BE2C (cell line): ENCODE measurements around the gene CAPZA3.

Experiments
- DNase-seq: peaks from one replicate; pipeline ENCODE4 v3.0.0-alpha.2; 2020
- H3K27me3 ChIP-seq: fragments of 250-450 bp; sonication (Bioruptor Pico); 2 replicates; pipeline ENCODE4 v1.5.1; 2020; ENCODE audit warnings: mild to moderate bottlenecking
- H3K36me3 ChIP-seq: fragments of 250-450 bp; sonication (Bioruptor Pico); 2 replicates; pipeline ENCODE4 v1.5.1; 2020; ENCODE audit warnings: mild to moderate bottlenecking
- H3K4me1 ChIP-seq: fragments of 250-450 bp; sonication (Bioruptor Pico); 2 replicates; pipeline ENCODE4 v1.5.1; 2020
- H3K4me3 ChIP-seq: 2 replicates; pipeline ENCODE4 v1.5.1; 2011; ENCODE audit warnings: low read depth, low read length
- H3K9me3 ChIP-seq: fragments of 250-450 bp; sonication (Bioruptor Pico); 2 replicates; pipeline ENCODE4 v1.5.1; 2020
- CTCF ChIP-seq: IDR thresholded peaks from 2 replicates; pipeline ENCODE4 v1.5.1; 2012; ENCODE audit warnings: mild to moderate bottlenecking, low read depth, low read length

CAPZA3 gene

GRCh38 chr12:18703321-18703720, 34.6 kb upstream of the CAPZA3 start:
- no peaks in the 10 kb centered on the region for H3K4me1 ChIP-seq
- H3K27me3 ChIP-seq = peaks cover 8% of the 10 kb centered on the region; the same call in 1 of the 2 replicates
- H3K9me3 ChIP-seq = no peaks in the 10 kb centered on the region
- DNase-seq = no peak
- no peak overlapping the region for H3K4me3 ChIP-seq
- H3K36me3 ChIP-seq = no peaks in the 10 kb centered on the region
- TF ChIP-seq CTCF = no peak

- H3K4me3 ChIP-seq = no peak overlapping the region
- peaks cover 8% of the 10 kb centered on the region; the same call in 1 of the 2 replicates for H3K27me3 ChIP-seq
- no peaks in the 10 kb centered on the region for H3K9me3 ChIP-seq
- no peak for DNase-seq
- H3K4me1 ChIP-seq = no peaks in the 10 kb centered on the region
- no peak for TF ChIP-seq CTCF
- H3K36me3 ChIP-seq = no peaks in the 10 kb centered on the region
These were observed 34.0 kb upstream of the CAPZA3 start for GRCh38 chr12:18703911-18704310.

- H3K9me3 ChIP-seq = no peaks in the 10 kb centered on the region
- TF ChIP-seq CTCF = no peak
- no peaks in the 10 kb centered on the region for H3K4me1 ChIP-seq
- H3K36me3 ChIP-seq = no peaks in the 10 kb centered on the region
- no peak for DNase-seq
- H3K27me3 ChIP-seq = peaks cover 8% of the 10 kb centered on the region; the same call in 1 of the 2 replicates
- no peak overlapping the region for H3K4me3 ChIP-seq
These were observed 31.1 kb upstream of the CAPZA3 start for GRCh38 chr12:18706798-18707197.

DNA sequence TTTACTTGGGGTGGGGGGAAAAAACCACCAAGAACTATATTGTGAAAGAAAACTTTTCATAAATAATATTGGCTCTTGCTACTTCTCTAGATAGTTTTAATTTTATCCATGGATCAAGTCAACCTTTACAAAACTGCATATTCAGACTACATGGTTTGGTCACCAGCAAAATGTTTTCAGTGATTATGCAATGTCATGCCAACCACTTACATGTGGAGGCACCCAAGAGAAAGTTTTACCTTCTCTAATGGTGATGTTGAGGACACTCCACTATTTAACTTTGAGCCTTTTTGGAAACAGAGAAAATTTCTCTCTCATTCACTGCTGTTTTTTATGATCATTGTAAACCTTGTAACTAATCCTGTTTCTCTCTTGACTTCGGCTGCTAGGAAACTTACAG, 21.7 kb upstream of the CAPZA3 start:
- Histone ChIP-seq H3K9me3 (no peaks in the 10 kb centered on the region), H3K4me3 (no peak overlapping the region), H3K4me1 (no peaks in the 10 kb centered on the region), H3K27me3 (no peaks in the 10 kb centered on the region), H3K36me3 (no peaks in the 10 kb centered on the region)
- no peak for TF ChIP-seq CTCF
- DNase-seq = no peak

DNA sequence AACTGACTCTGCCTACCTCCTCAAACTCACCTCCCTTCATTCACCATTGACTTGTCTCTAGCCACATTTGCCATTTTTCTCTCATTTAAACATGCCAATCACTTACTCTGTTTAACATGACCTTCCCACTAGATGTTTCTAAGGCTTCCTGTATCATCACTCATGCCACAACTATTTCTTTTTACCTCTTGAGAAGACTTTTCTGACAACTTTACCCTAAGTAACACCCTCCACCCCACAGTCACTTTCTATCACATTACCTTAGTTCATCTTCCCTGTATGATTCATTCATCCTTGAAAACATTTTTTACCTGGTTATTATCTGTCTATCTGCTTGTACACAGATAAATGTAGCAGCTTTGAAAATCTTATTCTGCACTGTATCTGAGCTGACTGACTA, 19.5 kb upstream of the CAPZA3 start:
- Histone ChIP-seq H3K36me3 (no peaks in the 10 kb centered on the region), H3K4me3 (no peak overlapping the region), H3K9me3 (no peaks in the 10 kb centered on the region), H3K27me3 (no peaks in the 10 kb centered on the region), H3K4me1 (no peaks in the 10 kb centered on the region)
- no peak for DNase-seq
- TF ChIP-seq CTCF = no peak

- Histone ChIP-seq H3K4me3 (no peak overlapping the region), H3K27me3 (no peaks in the 10 kb centered on the region), H3K36me3 (no peaks in the 10 kb centered on the region), H3K9me3 (no peaks in the 10 kb centered on the region), H3K4me1 (no peaks in the 10 kb centered on the region)
- no peak for TF ChIP-seq CTCF
- no peak for DNase-seq
These were observed 17.9 kb upstream of the CAPZA3 start for GRCh38 chr12:18719922-18720510.
